Suprapubic skin (tissue), 4 donors: ENCODE measurements around the gene DST. TPM values are rescaled to one million over a fixed set of nuclear protein-coding genes. Genes with fewer than 3 reads are reported as not detected.

ENCODE experiments used
- DNase-seq, 2 donors: peaks; one replicate each; pipeline ENCODE4 v3.0.0-alpha.2; 2019; ENCODE audit warnings: low spot score in 2 of 2
- H3K27ac ChIP-seq: fragments of 200-600 bp; sonication (generic); one replicate; pipeline ENCODE4 v1.5.1; 2019
- H3K27me3 ChIP-seq: fragments of 200-600 bp; sonication (generic); one replicate; pipeline ENCODE4 v1.5.1; 2019
- H3K36me3 ChIP-seq: fragments of 200-600 bp; sonication (generic); one replicate; pipeline ENCODE4 v1.5.1; 2019
- H3K4me1 ChIP-seq: fragments of 200-600 bp; sonication (generic); one replicate; pipeline ENCODE4 v1.5.1; 2019
- H3K4me3 ChIP-seq: fragments of 200-600 bp; sonication (generic); one replicate; pipeline ENCODE4 v1.5.1; 2019; ENCODE audit warnings: mild to moderate bottlenecking
- H3K9me3 ChIP-seq: fragments of 200-600 bp; sonication (generic); one replicate; pipeline ENCODE4 v1.5.1; 2019
- CTCF ChIP-seq, 2 donors: fragments of 200-600 bp in 1 of 2; fragments of 450-650 bp in 1 of 2; sonication (generic) in 1 of 2; IDR thresholded peaks; one replicate each; pipeline ENCODE4 v1.5.1; 2016 to 2019; ENCODE audit warnings: antibody characterized with exemption in 2 of 2, mild to moderate bottlenecking in 1 of 2, moderate library complexity in 1 of 2
- EP300 ChIP-seq: sonication (generic); formaldehyde crosslinking; IDR thresholded peaks from one replicate; pipeline ENCODE4 v1.6.1; 2017; ENCODE audit warnings: antibody characterized with exemption
- POLR2A ChIP-seq, 2 donors: fragments of 450-650 bp; IDR thresholded peaks; one replicate each; pipeline ENCODE4 v1.6.1; 2017; ENCODE audit warnings: antibody characterized with exemption in 2 of 2, mild to moderate bottlenecking in 2 of 2, moderate library complexity in 2 of 2
- POLR2AphosphoS5 ChIP-seq, 3 donors: sonication (generic); formaldehyde crosslinking; IDR thresholded peaks; one replicate each; pipeline ENCODE4 v1.6.1; 2017; ENCODE audit warnings: antibody characterized with exemption in 3 of 3
- WGBS: methylation state at CpG from one replicate; pipeline ENCODE4 v1.1.5; 2018; 5-methylcytosine and 5-hydroxymethylcytosine counted together
- total RNA-seq, 4 donors: library from RNA; depleted of rRNA; stranded (reverse); fragments of >200 nt; gene quantifications; one replicate each; pipeline ENCODE4 v1.1.0, GENCODE V29; 2016

Gene DST
- total RNA-seq, 4 donors from 2014 or later = 637 to 1,048 (median 751) TPM

- peak overlapping the region; percentile 79 for H3K27ac ChIP-seq
- 75% methylated on average over 5 of the region's 5 CpGs for WGBS
- TF ChIP-seq POLR2A (IDR thresholded peaks at IDR 0.05) (no peak), POLR2AphosphoS5 (IDR thresholded peaks at IDR 0.05) (no peak), CTCF (IDR thresholded peaks at IDR 0.05) (no peak), EP300 (no peak)
Measured at GRCh38 chr6:56644366-56644765, 1.7 kb upstream of the DST start.

GRCh38 chr6:56643379-56644089, 845 bp upstream of the DST start:
- peak overlapping the region; percentile 79 for H3K27ac ChIP-seq
- H3K4me1 ChIP-seq = peaks cover 43% of the 10 kb centered on the region

More at GRCh38 chr6:56644366-56644765, 1.7 kb upstream of the DST start:
- Histone ChIP-seq H3K36me3 (peaks cover 7% of the 10 kb centered on the region), H3K27me3 (no peaks in the 10 kb centered on the region), H3K9me3 (no peaks in the 10 kb centered on the region), H3K4me3 (no peak overlapping the region), H3K4me1 (peaks cover 51% of the 10 kb centered on the region)
- no peak for DNase-seq

GRCh38 chr6:56640374-56640773, 2.3 kb downstream of the DST start:
- peak overlapping the region; percentile 42 for H3K4me3 ChIP-seq
- peaks cover 20% of the 10 kb centered on the region for H3K4me1 ChIP-seq
- no peak for DNase-seq
- TF ChIP-seq POLR2AphosphoS5 (IDR thresholded peaks at IDR 0.05) = no peak
- no peak for TF ChIP-seq CTCF (IDR thresholded peaks at IDR 0.05)
- no peak for TF ChIP-seq EP300
- TF ChIP-seq POLR2A (IDR thresholded peaks at IDR 0.05) = no peak
- H3K27ac ChIP-seq = peak overlapping the region; percentile 34
- H3K27me3 ChIP-seq = no peaks in the 10 kb centered on the region
- WGBS = 58% methylated on average over 4 of the region's 4 CpGs
- no peaks in the 10 kb centered on the region for H3K9me3 ChIP-seq
- peaks cover 13% of the 10 kb centered on the region for H3K36me3 ChIP-seq

More at GRCh38 chr6:56643379-56644089, 845 bp upstream of the DST start:
- 47% methylated on average over 4 of the region's 4 CpGs for WGBS
- Histone ChIP-seq H3K36me3 (peaks cover 7% of the 10 kb centered on the region), H3K27me3 (no peaks in the 10 kb centered on the region), H3K9me3 (no peaks in the 10 kb centered on the region), H3K4me3 (no peak overlapping the region)
- no peak for DNase-seq
- TF ChIP-seq POLR2AphosphoS5 (IDR thresholded peaks at IDR 0.05) (no peak), CTCF (IDR thresholded peaks at IDR 0.05) (no peak), POLR2A (IDR thresholded peaks at IDR 0.05) (no peak), EP300 (no peak)

- peaks cover 28% of the 10 kb centered on the region for H3K36me3 ChIP-seq
- H3K9me3 ChIP-seq = no peaks in the 10 kb centered on the region
- no peak for DNase-seq
- H3K27ac ChIP-seq = no peak overlapping the region
- H3K4me1 ChIP-seq = peaks cover 11% of the 10 kb centered on the region
- no peaks in the 10 kb centered on the region for H3K27me3 ChIP-seq
- TF ChIP-seq POLR2AphosphoS5 (IDR thresholded peaks at IDR 0.05) (no peak), EP300 (no peak), CTCF (IDR thresholded peaks at IDR 0.05) (no peak), POLR2A (IDR thresholded peaks at IDR 0.05) (no peak)
- peak overlapping the region; percentile 42 for H3K4me3 ChIP-seq
Measured at GRCh38 chr6:56638760-56639159, 3.9 kb downstream of the DST start.

- 0% methylated on average over 2 of the region's 2 CpGs for WGBS
- peaks cover 3% of the 10 kb centered on the region for H3K4me1 ChIP-seq
- H3K9me3 ChIP-seq = no peaks in the 10 kb centered on the region
- H3K27me3 ChIP-seq = no peaks in the 10 kb centered on the region
- H3K36me3 ChIP-seq = peaks cover 32% of the 10 kb centered on the region
- DNase-seq = no peak
- H3K4me3 ChIP-seq = peak overlapping the region; percentile 42
- peak overlapping the region; percentile 15 for H3K27ac ChIP-seq
- TF ChIP-seq EP300 = no peak
- TF ChIP-seq CTCF (IDR thresholded peaks at IDR 0.05) = peak; percentile 48 to 54
Measured at GRCh38 chr6:56637640-56638039, 5.0 kb downstream of the DST start.
